Mesodermal cell (in vitro differentiated cells): ENCODE results near the gene MT1HL1. TPM values are rescaled to one million over a fixed set of nuclear protein-coding genes. Genes with fewer than 3 reads are reported as not detected.

ENCODE experiments used
- H3K27ac ChIP-seq: 2 replicates; pipeline ENCODE4 v1.7.0; 2013; ENCODE audit warnings: mild to moderate bottlenecking, low read depth, low read length, moderate library complexity; ENCODE audit not compliant: severe bottlenecking
- H3K36me3 ChIP-seq: 2 replicates; pipeline ENCODE4 v1.7.1; 2013; ENCODE audit warnings: mild to moderate bottlenecking, low read length, moderate library complexity; ENCODE audit not compliant: control insufficient read depth, insufficient read depth
- H3K4me1 ChIP-seq: one replicate; pipeline ENCODE4 v1.7.1; 2013; ENCODE audit warnings: mild to moderate bottlenecking, low read length; ENCODE audit not compliant: insufficient read depth, control insufficient read depth, poor library complexity, severe bottlenecking
- H3K4me3 ChIP-seq: 2 replicates; pipeline ENCODE4 v1.7.0; 2013; ENCODE audit warnings: low read length, control low read depth, mild to moderate bottlenecking; ENCODE audit not compliant: insufficient read depth, poor library complexity, severe bottlenecking; ENCODE audit errors: extremely low read depth
- H3K9me3 ChIP-seq: 2 replicates; pipeline ENCODE4 v1.7.1; 2013; ENCODE audit warnings: mild to moderate bottlenecking, low read length, moderate library complexity; ENCODE audit not compliant: control insufficient read depth
- WGBS, 2 experiments: methylation state at CpG; one replicate each; pipeline ENCODE4 v1.1.5; 2013; ENCODE audit warnings: missing lambda C conversion rate in 2 of 2; ENCODE audit not compliant: insufficient coverage in 2 of 2; 5-methylcytosine and 5-hydroxymethylcytosine counted together
- polyA plus RNA-seq, 2 experiments: library from polyadenylated mRNA; stranded (reverse); fragments of 50-300 nt; gene quantifications; one replicate each; pipeline ENCODE4 v1.2.3, GENCODE V29; 2013

Gene MT1HL1
- polyA plus RNA-seq (2013, experiment 1 of 2), result not detected
- not detected for polyA plus RNA-seq (2013, experiment 2 of 2)

DNA sequence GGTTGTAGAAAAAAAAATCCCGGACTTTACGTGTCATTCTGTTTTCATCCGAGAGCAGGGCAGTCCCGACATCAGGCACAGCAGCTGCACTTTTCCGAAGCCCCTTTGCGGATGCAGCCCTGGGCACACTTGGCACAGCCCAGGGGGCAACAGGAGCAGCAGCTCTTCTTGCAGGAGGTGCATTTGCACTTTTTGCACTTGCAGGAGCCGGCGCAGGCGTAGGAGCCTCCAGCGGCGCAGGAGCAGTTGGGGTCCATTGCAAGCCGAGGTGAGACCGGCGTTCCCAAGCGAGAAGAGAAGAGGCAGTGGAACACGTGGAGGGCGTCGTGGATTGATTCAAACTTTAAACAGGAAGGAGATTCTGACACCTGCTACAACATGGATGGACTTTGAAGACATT is at the start of gene MT1HL1:
Gene MT1HL1, minus strand, starts transcription at position 326 of the 400 bp plus-strand sequence. Its CDS starts 69 bp downstream, at position 257.
- Histone ChIP-seq H3K4me1 (no peaks in the 10 kb centered on the region), H3K36me3 (no peaks in the 10 kb centered on the region), H3K27ac (no peak within 1 kb of the TSS), H3K4me3 (no peak within 1 kb of the TSS), H3K9me3 (no peaks in the 10 kb centered on the region)
- WGBS, 2 experiments, result 92 to 93% methylated on average over 17 to 18 of the region's 18 CpGs

DNA sequence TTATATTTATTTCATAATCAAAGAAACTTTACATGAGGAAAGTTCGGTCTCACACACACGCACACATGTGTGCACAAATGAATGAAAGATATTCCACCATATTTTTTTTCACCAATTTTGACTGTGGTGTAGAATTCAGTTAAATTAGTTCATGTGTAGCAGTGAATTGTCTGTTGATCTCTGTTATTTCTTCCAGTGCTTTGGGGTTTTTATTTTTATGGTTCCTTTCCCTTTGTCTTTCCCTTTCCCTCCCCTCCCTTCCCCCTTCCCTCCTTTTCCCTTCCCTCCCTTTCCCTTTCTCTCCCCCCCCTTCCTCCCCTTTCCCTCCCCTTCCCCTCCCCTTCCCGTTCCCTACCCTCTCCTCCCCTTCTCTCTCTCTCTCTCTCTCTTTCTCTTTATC is 46.7 kb upstream of the MT1HL1 start:
- Histone ChIP-seq H3K4me1 (peaks cover 20% of the 10 kb centered on the region), H3K9me3 (no peaks in the 10 kb centered on the region), H3K36me3 (no peaks in the 10 kb centered on the region), H3K27ac (no peak overlapping the region), H3K4me3 (no peak overlapping the region)
- no CpG with 5 or more reads among the region's 3 CpGs for WGBS, 2 experiments

GRCh38 chr1:237050185-237050584 is 45.9 kb upstream of the MT1HL1 start:
- Histone ChIP-seq H3K36me3 (no peaks in the 10 kb centered on the region), H3K4me1 (peaks cover 20% of the 10 kb centered on the region), H3K9me3 (no peaks in the 10 kb centered on the region), H3K27ac (no peak overlapping the region), H3K4me3 (no peak overlapping the region)
- 78 to 96% methylated on average over 3 to 5 of the region's 6 CpGs for WGBS, 2 experiments

- 93 to 97% methylated on average over 3 to 5 of the region's 5 CpGs for WGBS, 2 experiments
- Histone ChIP-seq H3K27ac (no peak overlapping the region), H3K4me1 (peaks cover 26% of the 10 kb centered on the region), H3K9me3 (no peaks in the 10 kb centered on the region), H3K36me3 (no peaks in the 10 kb centered on the region), H3K4me3 (no peak overlapping the region)
These were observed 44.6 kb upstream of the MT1HL1 start for GRCh38 chr1:237048803-237049202.

GRCh38 chr1:237045278-237046016 is 41.2 kb upstream of the MT1HL1 start:
- Histone ChIP-seq H3K27ac (no peak overlapping the region), H3K4me1 (peaks cover 27% of the 10 kb centered on the region), H3K36me3 (no peaks in the 10 kb centered on the region), H3K9me3 (no peaks in the 10 kb centered on the region), H3K4me3 (no peak overlapping the region)
- no CpG with 5 or more reads among the region's 3 CpGs for WGBS, 2 experiments

DNA sequence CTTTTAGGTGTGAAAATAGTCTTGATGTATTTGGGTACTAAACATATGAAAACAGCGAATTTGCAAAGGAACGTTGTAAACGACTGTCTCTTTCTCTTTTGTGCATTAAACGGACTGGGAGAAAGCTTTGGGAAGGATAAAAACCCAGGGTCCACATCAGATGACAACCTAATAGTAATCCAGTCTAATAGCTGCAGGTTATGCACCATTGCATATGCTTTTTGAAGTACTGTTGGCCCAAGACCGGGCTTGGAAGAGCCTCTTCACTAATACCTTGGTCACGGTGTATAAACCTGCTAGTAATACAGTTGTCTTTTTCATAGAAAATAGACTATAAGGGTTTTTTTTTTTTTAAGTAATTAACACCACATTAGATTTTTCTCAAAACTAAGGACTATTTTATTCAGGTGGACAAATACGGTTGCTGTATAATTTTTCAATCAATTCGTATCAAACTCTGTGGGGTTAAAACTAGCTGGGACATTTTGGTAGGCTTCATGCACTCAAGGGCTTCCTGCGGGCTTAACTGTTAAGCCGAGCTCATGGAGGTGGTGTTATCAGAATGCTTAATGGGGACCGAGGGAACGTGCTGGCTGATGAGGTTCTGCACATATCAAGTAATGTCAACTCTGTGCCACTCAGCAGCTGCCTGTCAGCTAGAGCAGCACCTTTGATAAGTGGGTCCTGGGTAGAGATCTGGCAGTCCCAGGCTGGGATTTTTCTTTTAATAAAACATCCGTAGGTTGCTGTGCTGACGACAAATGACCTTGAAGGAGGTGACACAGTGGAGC is 39.8 kb upstream of the MT1HL1 start:
- no peak overlapping the region for H3K27ac ChIP-seq
- no peaks in the 10 kb centered on the region for H3K36me3 ChIP-seq
- whole genome bisulfite sequencing, 2 experiments, result 6 to 8% methylated on average over 8 to 10 of the region's 14 CpGs
- peaks cover 27% of the 10 kb centered on the region for H3K4me1 ChIP-seq
- H3K9me3 ChIP-seq, result no peaks in the 10 kb centered on the region
- peak overlapping the region; percentile 54 for H3K4me3 ChIP-seq

GRCh38 chr1:237042892-237043576 is 38.8 kb upstream of the MT1HL1 start:
- 1% methylated on average over 32 to 47 of the region's 55 CpGs for WGBS, 2 experiments
- H3K4me3 ChIP-seq, result peak overlapping the region; percentile 54
- H3K4me1 ChIP-seq, result peaks cover 20% of the 10 kb centered on the region
- H3K9me3 ChIP-seq, result no peaks in the 10 kb centered on the region
- H3K36me3 ChIP-seq, result no peaks in the 10 kb centered on the region
- H3K27ac ChIP-seq, result no peak overlapping the region

- no peaks in the 10 kb centered on the region for H3K9me3 ChIP-seq
- peak overlapping the region; percentile 54 for H3K4me3 ChIP-seq
- no peaks in the 10 kb centered on the region for H3K36me3 ChIP-seq
- no peak overlapping the region for H3K27ac ChIP-seq
- 1% methylated on average over 24 to 38 of the region's 41 CpGs for WGBS, 2 experiments
- peaks cover 15% of the 10 kb centered on the region for H3K4me1 ChIP-seq
These were observed 38.3 kb upstream of the MT1HL1 start for GRCh38 chr1:237042526-237042891.

- no peaks in the 10 kb centered on the region for H3K9me3 ChIP-seq
- peaks cover 9% of the 10 kb centered on the region for H3K4me1 ChIP-seq
- 3% methylated on average over 54 to 57 of the region's 87 CpGs for WGBS, 2 experiments
- peak within 1 kb of the TSS; percentile 54 for H3K4me3 ChIP-seq
- no peaks in the 10 kb centered on the region for H3K36me3 ChIP-seq
- no peak within 1 kb of the TSS for H3K27ac ChIP-seq
These were observed 37.7 kb upstream of the MT1HL1 start, which contains the start of gene RYR2 for GRCh38 chr1:237041795-237042525. Gene RYR2, plus strand, starts transcription at chr1:237042184. Its CDS starts 338 bp downstream, at chr1:237042522.

DNA sequence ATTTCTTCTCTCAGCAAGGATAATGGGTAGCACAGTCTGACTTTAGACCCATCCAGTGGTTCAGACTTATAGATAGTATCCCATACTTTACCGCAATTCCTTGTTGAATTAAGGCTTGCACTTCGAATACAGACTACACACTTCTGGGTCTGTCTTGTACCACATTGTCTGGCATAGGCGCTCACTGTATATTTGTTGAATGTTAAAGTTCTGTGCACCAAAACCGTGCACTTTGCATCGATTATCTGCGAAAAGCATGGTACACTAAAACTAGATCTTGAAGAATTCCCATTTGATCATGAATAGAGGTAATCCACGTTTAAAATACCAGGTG is 37.2 kb upstream of the MT1HL1 start:
- Histone ChIP-seq H3K4me1 (peaks cover 12% of the 10 kb centered on the region), H3K36me3 (no peaks in the 10 kb centered on the region), H3K9me3 (no peaks in the 10 kb centered on the region), H3K27ac (no peak overlapping the region), H3K4me3 (peak overlapping the region; percentile 54)
- 11 to 51% methylated on average over 1 to 7 of the region's 7 CpGs for WGBS, 2 experiments
